ENCODE data around the gene PRKCI. TPM values are rescaled to one million over a fixed set of nuclear protein-coding genes. Genes with fewer than 3 reads are reported as not detected.

PRKCI gene
- total RNA-seq, 4 donors from 2014 or later, result 33.5 to 125 (median 47.7) TPM

- no peak for TF ChIP-seq CTCF (IDR thresholded peaks at IDR 0.05)
- TF ChIP-seq EP300 (IDR thresholded peaks at IDR 0.05), result no peak
- TF ChIP-seq POLR2AphosphoS5 (IDR thresholded peaks at IDR 0.05), result no peak
- TF ChIP-seq POLR2A (IDR thresholded peaks at IDR 0.05), result no peak
- no peaks in the 10 kb centered on the region for H3K27me3 ChIP-seq
- no peaks in the 10 kb centered on the region for H3K9me3 ChIP-seq
- 38% methylated on average over 1 of the region's 1 CpG for WGBS
- no peak overlapping the region for H3K4me3 ChIP-seq
- no peak for DNase-seq (ENCODE audit: low spot score in 2 of 2)
- no peak overlapping the region for H3K27ac ChIP-seq
- H3K4me1 ChIP-seq, result peaks cover 12% of the 10 kb centered on the region
- H3K36me3 ChIP-seq, result no peaks in the 10 kb centered on the region
These were observed 4.3 kb downstream of the PRKCI start for GRCh38 chr3:170226426-170226960.

GRCh38 chr3:170228093-170228766 lies 6.0 kb downstream of the PRKCI start:
- no peaks in the 10 kb centered on the region for H3K36me3 ChIP-seq
- WGBS, result 54% methylated on average over 2 of the region's 2 CpGs
- no peaks in the 10 kb centered on the region for H3K9me3 ChIP-seq
- H3K4me1 ChIP-seq, result peaks cover 10% of the 10 kb centered on the region
- DNase-seq (ENCODE audit: low spot score in 2 of 2), result no peak
- no peak overlapping the region for H3K4me3 ChIP-seq
- TF ChIP-seq POLR2AphosphoS5 (IDR thresholded peaks at IDR 0.05) (no peak), POLR2A (IDR thresholded peaks at IDR 0.05) (no peak), CTCF (IDR thresholded peaks at IDR 0.05) (no peak), EP300 (IDR thresholded peaks at IDR 0.05) (no peak)
- H3K27me3 ChIP-seq, result no peaks in the 10 kb centered on the region
- no peak overlapping the region for H3K27ac ChIP-seq

- WGBS, result 95% methylated on average over 5 of the region's 5 CpGs
- TF ChIP-seq EP300 (IDR thresholded peaks at IDR 0.05), result no peak
- no peak for TF ChIP-seq POLR2A (IDR thresholded peaks at IDR 0.05)
- TF ChIP-seq CTCF (IDR thresholded peaks at IDR 0.05), result no peak
- no peak for TF ChIP-seq POLR2AphosphoS5 (IDR thresholded peaks at IDR 0.05)
- Histone ChIP-seq H3K36me3 (peaks cover 17% of the 10 kb centered on the region), H3K9me3 (no peaks in the 10 kb centered on the region), H3K27ac (no peak overlapping the region), H3K4me1 (no peaks in the 10 kb centered on the region), H3K4me3 (no peak overlapping the region), H3K27me3 (no peaks in the 10 kb centered on the region)
- DNase-seq (ENCODE audit: low spot score in 2 of 2), result no peak
These were observed 10.0 kb downstream of the PRKCI start for GRCh38 chr3:170232266-170232665.

GRCh38 chr3:170233530-170233929 lies 11.3 kb downstream of the PRKCI start:
- no peak for DNase-seq (ENCODE audit: low spot score in 2 of 2)
- Histone ChIP-seq H3K27me3 (no peaks in the 10 kb centered on the region), H3K27ac (no peak overlapping the region), H3K9me3 (no peaks in the 10 kb centered on the region), H3K4me3 (no peak overlapping the region), H3K36me3 (peaks cover 21% of the 10 kb centered on the region), H3K4me1 (no peaks in the 10 kb centered on the region)
- no peak for TF ChIP-seq POLR2A (IDR thresholded peaks at IDR 0.05)
- no peak for TF ChIP-seq EP300 (IDR thresholded peaks at IDR 0.05)
- no peak for TF ChIP-seq POLR2AphosphoS5 (IDR thresholded peaks at IDR 0.05)
- no peak for TF ChIP-seq CTCF (IDR thresholded peaks at IDR 0.05)
- WGBS, result 92% methylated on average over 6 of the region's 6 CpGs

- WGBS, result 46% methylated on average over 1 of the region's 1 CpG
- DNase-seq (ENCODE audit: low spot score in 2 of 2), result no peak
- Histone ChIP-seq H3K27me3 (no peaks in the 10 kb centered on the region), H3K4me1 (peaks cover 2% of the 10 kb centered on the region), H3K9me3 (no peaks in the 10 kb centered on the region), H3K27ac (no peak overlapping the region), H3K36me3 (peaks cover 21% of the 10 kb centered on the region), H3K4me3 (no peak overlapping the region)
- TF ChIP-seq POLR2A (IDR thresholded peaks at IDR 0.05) (no peak), POLR2AphosphoS5 (IDR thresholded peaks at IDR 0.05) (no peak), EP300 (IDR thresholded peaks at IDR 0.05) (no peak), CTCF (IDR thresholded peaks at IDR 0.05) (no peak)
These were observed 17.9 kb downstream of the PRKCI start for GRCh38 chr3:170240142-170240541.

All from suprapubic skin (tissue), 4 donors.